HT1080 (cell line): ENCODE results near the gene BTLA. TPM values are rescaled to one million over a fixed set of nuclear protein-coding genes. Genes with fewer than 3 reads are reported as not detected.
A peak's percentile ranks its signal among the peaks of the same experiment; 100 is the strongest.
"Not testable (repeated sequence)": the region's sequence is repeated elsewhere in the genome, so short reads cannot be mapped to it uniquely, and the experiment has no call there.

Experiments used
- DNase-seq: peaks from one replicate; pipeline ENCODE4 v3.0.0-alpha.2; 2015; ENCODE audit warnings: low read depth
- polyA plus RNA-seq, 2 experiments: library from polyadenylated mRNA; depleted of rRNA; stranded (reverse); fragments of >200 nt; gene quantifications; 2 replicates each; pipeline ENCODE4 v1.2.3, GENCODE V29; 2015
- total RNA-seq: library from RNA; depleted of rRNA; stranded (reverse); fragments of >200 nt; shearing (Covaris generic); gene quantifications from 2 replicates; pipeline ENCODE4 v1.2.3, GENCODE V29; 2014; rRNA removed

Gene BTLA, protein sequence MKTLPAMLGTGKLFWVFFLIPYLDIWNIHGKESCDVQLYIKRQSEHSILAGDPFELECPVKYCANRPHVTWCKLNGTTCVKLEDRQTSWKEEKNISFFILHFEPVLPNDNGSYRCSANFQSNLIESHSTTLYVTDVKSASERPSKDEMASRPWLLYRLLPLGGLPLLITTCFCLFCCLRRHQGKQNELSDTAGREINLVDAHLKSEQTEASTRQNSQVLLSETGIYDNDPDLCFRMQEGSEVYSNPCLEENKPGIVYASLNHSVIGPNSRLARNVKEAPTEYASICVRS
- not detected in 2 replicates for total RNA-seq
- not detected in 2 replicates for polyA plus RNA-seq (2015; cell fraction: cytosol; rRNA removed)
- not detected in 2 replicates for polyA plus RNA-seq (2015; cell fraction: nucleus; rRNA removed)

DNA sequence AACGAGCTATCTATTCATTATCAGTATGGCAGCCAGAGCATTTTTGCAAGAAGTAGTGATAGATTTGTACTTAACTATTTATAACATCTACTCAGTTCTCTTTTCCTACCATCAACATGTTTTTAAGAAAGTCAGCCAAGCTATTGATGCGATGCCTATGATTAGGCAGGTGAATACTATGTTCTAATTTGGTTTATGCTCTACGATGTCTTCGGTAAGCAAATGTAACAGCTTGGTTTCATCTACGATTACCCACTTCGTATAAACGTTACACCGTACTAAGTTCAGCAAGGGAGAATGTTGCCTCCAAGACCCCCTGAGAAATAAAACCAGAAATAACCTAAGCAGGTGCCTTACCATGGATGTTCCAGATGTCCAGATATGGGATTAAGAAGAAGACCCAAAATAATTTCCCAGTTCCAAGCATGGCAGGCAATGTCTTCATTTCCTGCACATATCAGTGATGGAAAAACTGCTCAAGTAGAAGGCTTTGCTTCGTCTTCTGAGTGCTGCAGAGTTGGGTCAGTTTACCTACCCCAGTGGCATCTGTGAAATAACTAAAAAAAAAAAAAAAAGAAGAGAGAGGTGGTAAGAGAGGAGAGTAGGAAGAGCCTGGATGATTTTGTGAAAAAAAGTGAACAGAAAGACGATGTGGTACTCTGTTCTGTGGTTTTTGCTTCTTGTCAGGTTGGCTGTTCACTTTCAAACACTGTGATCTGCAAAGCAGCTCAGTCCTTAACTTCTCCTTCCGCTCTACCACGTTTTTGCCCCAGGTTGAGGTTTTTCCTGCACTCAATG is at the start of gene BTLA:
BTLA (minus strand) TSS at position 559 of the 798 bp plus-strand sequence; CDS start at position 445, 114 bp downstream.
- no peak for DNase-seq

DNA sequence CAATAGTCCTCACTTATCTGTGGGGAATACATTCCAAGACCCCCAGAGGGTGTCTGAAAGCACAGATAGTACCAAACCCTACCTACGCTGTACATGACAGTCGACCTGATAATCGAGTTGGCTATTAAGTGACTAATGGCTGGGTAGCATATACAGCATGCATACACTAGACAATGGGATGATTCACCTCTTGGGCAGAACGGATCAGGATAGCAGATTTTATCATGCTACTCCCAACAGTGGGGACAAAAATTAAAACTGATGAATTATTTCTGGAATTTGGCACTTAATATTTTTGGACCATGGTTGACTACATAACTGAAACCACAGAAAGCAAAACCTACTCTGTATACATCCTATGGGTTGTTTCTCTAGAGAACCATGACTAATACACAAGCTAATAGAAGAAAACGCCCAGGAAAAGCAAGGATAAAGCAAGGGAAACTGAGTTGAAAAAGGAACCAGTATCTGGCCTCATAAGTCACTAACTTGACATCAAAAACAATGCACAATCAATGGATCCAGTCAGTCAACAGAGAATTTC is 47.0 kb upstream of the BTLA start:
- no peak for DNase-seq

DNA sequence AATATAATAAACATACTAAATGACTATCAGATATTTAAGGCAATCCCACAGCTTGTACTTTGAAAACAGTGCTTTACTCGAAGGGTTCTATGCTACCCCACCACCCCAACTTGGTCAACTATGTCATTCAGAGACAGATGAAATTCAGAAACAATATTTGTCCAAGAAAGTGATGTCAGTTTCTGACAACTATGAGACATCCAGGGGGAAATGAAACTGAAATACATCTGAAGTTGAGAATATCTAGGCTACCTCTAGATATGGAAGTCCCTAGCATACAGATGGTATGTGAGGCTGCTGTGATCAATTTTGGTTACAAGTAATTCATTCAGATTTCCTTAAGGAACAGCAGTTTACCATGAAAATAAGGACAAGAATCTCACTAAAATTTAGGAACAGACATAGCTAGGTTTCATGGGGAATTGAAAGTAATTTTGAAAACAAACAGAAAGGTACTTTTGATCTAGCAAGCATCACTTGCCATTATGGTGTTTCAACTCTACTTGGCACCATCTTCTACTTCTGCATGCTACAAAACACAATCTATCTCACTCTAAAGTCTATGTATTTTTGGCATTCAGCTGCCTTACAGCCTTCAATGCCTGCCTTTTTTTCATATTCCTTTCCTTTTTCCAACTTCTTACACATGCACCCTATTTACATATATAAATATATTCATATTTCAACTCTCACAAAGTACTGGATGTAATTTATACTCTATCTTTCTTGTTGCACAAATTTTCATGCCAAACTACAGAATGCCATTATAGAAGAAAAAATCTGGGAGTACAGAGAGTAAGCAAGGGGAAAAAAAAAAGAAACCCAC is 40.8 kb upstream of the BTLA start:
- no peak for DNase-seq

DNA sequence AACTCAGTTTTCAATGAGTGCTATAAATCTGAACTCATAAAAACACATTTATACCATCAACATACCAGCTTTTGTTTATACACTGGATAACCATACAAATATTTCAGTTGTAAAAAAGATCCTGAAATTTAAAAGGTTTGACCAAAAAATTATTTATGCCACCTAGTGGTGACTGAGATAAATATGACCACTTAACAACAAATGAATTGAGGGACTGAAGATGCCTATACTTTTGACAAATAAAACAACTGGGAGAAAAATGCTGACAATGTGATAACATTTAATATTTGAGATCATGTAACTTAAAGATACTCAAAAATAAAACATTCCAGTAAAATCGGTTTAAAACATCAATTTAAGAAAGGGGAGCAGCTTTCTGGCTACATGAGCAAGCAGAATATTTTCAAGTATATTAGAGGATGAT is 32.1 kb upstream of the BTLA start:
- DNase-seq = no peak

DNA sequence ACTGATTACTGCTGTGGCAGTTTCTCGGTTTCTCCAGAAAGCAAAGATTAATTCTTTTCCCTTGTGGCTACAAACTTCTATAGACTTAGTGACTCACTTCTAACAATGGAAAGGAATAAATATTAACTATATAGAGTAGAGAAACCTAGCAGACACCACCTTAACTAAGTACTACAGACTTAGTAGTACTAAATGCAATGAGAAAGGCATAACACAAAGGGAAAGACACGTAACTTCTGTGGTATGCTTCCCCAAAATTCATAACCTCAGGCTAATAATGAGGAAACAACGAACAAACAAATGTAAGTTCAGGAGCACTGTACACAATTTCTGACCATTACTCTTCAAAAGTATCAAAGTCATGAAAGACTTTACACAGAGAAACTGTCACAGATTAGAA is 31.3 kb upstream of the BTLA start:
- no peak for DNase-seq

DNA sequence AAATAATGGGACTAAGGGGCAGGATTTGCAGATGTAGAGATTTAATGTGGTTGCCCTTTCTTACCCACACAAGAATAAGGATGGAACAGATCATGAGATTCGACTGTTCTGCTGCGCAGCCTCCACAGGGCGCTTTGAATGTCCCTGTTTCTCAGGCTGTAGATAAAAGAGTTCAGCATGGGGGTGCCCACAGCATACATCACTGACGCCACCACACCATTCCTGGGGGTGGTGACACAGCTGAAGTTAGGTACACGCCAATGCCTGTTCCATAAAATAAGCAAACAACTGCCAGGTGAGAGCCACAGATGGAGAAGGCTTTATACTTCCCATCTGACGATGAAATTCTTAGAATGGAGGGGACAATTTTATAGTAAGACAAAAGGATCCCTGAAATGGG is 24.9 kb upstream of the BTLA start:
- DNase-seq = not testable (repeated sequence)

DNA sequence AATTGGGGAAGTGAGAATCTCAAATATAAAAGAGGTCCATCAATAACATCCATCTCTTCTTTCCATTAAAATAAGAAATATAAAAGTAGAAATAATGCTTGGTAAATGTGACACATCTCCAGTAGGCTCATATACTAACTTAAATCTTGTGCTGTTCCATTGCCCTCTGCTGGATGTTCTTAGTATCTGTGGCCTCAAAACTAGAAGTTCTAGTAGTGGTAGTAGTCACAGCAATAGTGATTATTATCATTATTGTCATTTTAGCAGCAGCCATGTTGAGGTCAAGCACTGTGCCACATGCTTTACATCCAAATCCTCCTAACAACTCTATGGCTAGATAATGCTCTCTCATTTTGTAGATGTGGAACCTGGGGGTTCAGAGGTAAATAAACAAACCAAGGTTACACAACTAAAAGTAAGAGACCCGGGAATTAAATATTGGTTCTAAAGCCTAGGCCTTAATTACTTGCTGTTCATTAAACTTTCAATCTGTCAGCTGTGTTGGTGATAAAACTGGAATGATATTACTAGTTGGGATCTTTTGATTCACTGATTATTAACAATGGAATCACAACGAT is 20.2 kb upstream of the BTLA start:
- DNase-seq = peak; percentile 67

DNA sequence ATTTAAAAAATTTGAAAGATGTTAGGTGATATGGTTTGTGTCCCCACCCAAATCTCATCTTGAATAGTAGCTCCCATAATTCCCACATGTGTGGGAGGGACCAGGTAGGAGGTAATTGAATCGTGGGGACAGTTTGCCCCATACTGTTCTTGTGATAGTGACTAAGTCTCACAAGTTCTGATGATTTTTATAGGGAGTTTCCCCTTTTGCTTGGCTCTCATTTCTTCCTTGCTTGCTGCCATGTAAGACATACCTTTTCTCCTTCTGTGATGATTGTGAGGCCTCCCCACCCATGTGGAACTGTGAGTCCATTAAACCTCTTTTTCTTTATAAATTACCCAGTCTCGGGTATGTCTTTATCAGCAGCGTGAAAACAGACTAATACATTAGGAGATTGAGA is 19.7 kb upstream of the BTLA start:
- DNase-seq = not testable (repeated sequence)

DNA sequence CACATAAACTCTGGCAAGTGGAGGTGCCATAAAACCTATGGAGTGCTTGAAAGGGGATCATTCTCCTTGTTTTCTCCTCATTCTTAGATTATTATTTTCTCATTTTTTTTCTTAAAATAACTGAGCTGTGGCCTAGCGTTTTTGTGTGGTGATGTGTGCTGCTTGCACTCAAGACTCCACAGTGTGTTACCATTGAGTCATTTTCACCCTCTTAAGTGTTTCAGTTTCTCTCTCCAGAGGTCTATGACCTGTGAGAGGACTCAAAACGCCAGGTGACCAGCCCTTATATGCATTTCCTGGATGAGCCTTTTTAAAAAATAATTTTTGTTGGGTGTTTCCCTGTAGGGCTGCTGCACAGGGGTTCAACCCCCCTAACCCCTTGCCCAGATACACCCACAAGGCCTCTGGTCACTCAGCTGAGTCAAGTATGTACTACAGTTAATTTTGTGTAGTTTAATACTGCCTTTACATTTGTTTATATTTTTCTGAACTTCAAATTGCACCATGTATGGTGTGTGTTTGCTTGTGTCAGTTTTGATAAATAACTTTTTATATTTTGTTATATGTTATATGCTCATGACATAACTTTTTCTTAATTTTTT is 15.4 kb upstream of the BTLA start:
- DNase-seq = peak; percentile 16

DNA sequence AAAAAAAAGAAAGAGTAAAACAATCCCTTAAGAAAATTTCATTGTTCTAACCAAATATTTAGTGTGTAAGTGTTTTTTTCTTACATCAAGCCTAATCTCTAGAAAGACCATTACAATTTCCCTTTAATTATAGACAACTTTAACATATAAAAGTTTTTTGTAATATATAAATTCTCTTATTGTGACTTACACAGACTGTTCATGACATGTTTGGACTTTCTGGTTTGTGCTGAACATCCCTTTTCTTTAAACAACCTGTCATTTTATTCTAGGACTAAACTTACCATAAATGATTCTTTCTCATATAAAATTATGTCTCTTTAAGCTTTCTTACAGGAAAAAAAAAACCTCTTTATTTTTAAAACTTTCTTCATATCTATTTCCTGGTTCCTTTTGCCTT is 13.0 kb upstream of the BTLA start:
- no peak for DNase-seq

DNA sequence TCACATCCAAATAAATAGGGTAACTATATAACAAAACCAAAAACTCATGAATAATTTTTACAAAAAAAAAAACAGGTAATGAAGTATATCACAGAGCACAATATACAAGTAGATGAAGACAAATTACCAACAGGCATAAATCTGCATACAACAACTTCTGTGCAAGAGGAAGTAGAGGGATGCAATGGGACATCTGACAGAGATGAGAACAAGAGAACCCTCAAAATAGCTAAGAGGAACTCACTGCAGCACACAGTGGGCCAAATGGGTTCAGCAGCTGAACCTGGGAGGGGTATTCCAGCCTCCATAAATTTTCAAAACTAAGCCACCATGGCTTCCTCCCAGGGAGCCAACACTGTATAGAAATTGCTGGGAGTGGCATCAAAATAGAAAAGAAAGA is 9.6 kb upstream of the BTLA start:
- DNase-seq = no peak

DNA sequence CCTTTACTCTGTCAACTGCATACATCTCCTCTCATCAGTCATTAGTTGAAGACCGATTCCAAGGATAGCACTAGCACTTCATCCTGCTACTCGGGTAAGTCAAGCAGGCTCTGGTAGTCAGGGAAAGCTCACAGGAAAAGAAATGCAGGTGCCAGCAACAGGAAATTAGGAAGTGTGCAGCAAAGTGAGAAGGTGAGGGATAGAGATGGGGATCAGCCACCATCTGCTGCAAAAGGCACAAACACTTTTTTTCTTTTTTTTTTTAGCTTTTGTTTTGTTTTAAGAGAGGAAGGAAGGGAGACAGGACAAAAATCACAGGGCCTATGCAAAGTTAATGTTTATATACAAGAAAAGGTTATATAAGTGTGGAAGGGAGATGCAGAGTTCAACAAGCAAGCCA is 9.0 kb upstream of the BTLA start:
- DNase-seq = no peak

DNA sequence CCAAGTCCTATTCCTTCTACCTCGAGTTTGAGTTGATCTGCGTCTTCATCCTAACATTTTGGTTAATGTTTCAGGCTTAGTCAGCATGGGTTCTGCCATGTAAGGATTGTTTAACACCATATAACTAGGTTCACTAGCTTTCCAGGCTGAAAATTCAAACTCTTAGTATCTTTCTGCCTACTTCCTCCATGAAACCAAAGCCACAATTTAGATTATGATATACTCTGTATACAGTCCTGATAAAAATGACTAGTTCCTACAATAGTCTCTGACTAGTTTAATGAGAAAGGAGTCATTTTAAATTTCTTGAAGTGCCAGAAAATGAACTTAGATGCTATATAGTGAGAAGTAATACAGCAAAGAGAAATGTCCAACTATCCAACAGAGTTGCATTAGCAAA is 6.6 kb upstream of the BTLA start:
- no peak for DNase-seq

DNA sequence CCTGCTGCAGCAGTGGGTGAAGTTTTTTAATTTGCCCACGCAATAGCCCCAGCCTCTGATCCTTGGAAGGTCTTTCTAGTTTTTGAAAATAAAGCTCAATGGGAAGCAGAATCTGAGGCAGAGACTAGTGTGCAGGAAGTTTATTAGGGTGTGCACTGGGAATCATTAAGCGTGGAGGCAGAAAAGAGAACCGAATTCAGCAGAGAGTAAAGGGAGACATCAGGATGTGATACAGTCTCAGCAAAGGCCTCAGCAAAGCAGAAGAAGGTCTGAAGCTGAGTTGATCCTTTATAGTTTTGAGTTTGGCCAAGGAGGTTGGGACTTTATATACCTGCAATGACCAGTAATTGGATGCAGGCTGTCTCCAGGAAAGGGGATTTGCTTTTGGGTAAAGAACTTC is 4.9 kb upstream of the BTLA start:
- DNase-seq = no peak

DNA sequence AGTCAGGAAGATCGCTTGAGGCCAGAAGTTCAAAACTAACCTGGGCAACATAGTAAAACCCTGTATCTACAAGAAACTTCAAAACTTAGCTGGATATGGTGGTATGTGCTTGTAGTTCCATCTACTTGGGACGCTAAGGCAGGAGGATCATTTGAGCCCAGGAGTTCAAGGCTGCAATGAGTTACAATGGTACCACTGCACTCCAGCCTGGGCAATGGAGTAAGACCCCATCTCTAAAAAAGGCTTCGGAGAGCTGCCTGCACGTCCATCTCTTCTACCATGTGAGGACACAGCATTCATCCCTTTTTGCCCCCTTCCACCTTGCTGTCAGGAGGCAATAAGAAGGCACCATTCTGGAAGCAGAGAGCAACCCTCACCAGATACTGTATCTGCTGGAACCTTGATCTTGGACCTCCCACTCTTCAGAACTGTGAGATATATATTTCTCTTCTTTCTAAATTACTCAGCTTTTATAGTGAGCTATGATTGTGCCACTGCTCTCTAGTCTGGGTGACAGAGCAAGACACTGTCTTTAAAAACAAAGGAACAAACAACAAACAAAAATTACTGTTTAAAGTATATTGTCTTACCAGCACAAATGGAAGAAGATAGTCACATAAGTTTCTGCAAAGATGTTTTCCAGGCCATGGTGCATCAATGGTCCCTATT is 4.2 kb upstream of the BTLA start:
- DNase-seq = no peak

DNA sequence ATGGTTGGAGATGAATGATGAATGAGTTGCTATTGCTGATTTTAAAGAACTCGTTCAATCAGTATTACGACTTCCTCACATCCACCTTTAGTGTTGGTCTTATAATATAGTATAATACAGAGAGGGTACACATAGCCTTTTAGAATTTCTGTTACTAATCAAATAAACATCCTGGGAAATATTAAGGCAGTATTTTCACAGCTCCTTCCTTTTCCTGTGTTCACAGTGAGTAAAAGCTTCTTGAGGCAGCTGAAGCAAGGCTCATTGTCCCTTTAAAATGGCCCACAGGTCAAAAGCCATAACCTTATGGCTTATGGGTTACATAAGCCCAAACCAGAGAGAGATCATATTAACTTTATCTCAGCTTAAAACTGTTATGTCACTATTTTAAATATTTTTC is 1.3 kb upstream of the BTLA start:
- DNase-seq = no peak

DNA sequence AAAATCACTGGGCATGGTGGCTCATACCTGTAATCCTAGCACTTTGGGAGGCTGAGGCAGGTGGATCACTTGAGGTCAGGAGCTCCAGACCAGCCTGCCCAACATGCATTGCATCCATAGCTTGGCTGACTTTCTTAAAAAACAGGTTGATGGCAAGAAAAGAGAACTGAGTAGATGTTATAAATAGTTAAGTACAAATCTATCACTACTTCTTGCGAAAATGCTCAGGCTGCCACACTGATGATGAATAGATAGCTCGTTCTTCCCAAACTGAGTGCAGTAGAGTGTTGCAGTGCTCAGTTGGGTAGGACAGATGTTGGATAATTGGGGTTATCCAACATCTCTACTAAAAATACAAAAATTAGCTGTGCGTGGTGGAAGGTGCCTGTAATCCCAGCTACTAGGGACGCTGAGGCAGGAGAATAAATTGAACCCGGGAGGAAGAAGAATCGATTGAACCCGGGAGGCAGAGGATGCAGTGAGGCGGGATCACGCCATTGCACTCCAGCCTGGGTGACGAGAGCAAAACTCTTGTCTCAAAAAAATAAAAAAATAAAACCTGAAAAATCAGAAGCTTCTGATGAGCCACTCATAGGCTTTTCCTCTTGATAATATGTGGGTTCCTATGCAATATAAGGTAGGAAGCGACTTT is 1.2 kb downstream of the BTLA start:
- no peak for DNase-seq

DNA sequence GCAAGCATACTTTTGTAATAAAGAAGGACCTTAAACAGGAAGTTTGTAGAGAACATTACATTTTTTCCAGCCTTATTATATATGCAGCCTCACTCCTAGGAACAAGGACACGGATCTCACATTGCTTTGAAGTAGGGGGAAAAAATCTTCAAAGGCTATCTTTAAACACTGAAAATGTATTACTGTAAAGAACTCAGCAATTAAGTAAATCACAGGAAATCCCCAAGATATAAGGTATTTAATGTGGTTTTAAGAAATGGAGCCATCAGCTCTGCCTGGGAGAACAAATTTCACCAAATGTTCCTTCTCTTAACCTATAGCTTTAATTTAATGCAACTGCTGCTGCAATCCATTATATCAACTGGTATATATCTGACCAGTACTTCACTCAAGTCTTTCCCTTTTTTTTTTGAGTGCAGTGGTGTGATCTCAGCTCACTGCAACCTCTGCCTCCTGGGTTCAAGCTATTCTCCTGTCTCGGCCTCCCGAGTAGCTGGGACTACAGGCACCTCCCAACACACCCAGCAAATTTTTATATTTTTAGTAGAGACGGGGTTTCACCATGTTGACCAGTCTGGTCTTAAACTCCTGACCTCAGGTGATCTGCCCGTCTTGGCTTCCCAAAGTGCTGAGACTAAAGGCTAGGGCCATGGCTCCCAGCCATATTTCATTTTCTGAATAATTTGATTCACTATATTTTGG is 2.8 kb downstream of the BTLA start:
- no peak for DNase-seq

DNA sequence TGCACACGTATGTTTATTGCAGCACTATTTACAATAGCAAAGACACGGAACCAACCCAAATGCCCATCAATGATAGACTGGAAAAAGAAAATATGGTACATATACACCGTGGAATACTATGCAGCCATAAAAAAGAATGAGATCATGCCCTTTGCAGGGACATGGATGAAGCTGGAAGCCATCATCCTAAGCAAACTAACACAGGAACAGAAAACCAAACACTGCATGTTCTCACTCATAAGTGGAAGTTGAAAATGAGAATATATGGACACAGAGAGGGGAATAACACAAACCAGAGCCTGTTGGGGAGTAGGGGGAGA is 4.9 kb downstream of the BTLA start:
- DNase-seq = not testable (repeated sequence)
